Non-pigmented ciliary epithelial cell (primary cell): ENCODE results near the gene MGA.

ENCODE experiments used
- DNase-seq: peaks from one replicate; pipeline ENCODE4 v3.0.0-alpha.2; 2010; ENCODE audit warnings: low read depth

MGA gene

DNA sequence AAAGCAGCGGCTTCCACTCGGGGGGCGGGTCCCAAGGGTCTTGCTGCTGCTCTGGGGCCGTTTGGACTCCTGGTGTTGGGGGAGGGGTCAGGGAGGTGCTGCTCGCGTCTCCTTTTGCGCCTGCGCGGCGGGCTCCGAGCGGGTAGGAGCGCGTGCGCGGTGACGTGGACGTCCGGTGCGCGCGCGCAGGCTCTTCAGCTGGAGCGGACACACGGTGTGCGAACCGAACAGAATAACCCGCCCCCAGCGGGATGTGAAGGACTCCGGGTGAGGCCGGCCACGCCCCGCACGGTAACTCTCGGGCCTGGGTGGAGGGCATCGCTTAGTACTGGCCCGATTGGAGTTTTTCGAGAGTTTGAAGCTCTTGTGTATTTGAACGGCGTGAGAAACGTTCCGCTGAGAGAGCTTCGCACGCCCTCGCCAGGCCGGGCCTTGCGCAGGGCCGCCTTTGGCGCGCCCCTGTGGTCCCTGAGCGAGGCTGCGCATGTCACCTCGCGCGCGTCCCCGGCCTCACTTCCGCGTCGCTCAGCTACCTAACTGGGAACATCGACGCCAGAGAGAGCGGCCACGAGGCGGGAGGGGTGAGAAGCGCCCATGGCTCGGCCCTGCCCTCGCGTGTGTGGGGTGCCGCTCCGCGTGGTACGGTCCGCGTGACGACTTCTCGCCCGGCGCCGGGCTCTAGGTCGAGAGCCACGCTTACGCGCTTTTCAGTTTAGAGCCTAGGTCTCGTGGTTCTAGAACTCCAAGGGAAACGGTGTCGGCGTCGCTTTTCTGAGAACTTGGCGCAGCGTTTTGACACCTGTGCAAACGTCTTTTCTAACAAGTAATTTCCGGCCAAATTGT, at the start of gene MGA:
Gene MGA (plus strand): TSS at position 171 of the 843 bp plus-strand sequence.
- no peak for DNase-seq

DNA sequence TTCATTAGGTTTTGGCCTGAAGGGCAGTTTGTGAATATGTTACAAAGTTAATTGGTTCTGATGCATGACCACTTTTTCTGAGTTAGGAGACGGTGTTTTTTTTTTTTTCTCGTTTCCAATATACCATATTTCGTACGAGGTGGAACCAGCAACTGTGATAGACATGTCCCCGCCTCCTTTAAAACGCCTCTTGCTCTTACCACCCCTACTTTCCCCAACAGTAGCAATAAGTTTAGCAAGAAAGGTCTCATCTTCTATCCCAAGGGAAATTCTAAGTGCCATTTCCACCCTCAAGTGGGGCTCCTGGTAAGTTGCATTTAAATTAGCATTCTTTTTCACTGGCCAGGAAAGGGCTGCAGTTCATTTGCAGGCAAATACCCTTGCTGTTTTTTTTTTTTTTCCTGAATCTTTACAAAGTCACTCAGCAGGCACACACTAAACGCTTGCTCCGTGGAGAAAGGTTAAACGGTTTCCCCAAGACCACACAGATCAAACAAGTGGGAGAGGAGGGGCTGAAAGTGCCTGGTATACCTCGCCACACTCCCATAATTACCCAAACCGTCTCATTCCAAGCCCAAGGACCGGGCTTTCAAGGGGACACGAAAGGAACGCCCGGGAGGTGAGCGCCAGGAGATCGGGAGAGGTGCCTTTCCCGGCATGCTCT, 39.5 kb upstream of the MGA start:
- no peak for DNase-seq

DNA sequence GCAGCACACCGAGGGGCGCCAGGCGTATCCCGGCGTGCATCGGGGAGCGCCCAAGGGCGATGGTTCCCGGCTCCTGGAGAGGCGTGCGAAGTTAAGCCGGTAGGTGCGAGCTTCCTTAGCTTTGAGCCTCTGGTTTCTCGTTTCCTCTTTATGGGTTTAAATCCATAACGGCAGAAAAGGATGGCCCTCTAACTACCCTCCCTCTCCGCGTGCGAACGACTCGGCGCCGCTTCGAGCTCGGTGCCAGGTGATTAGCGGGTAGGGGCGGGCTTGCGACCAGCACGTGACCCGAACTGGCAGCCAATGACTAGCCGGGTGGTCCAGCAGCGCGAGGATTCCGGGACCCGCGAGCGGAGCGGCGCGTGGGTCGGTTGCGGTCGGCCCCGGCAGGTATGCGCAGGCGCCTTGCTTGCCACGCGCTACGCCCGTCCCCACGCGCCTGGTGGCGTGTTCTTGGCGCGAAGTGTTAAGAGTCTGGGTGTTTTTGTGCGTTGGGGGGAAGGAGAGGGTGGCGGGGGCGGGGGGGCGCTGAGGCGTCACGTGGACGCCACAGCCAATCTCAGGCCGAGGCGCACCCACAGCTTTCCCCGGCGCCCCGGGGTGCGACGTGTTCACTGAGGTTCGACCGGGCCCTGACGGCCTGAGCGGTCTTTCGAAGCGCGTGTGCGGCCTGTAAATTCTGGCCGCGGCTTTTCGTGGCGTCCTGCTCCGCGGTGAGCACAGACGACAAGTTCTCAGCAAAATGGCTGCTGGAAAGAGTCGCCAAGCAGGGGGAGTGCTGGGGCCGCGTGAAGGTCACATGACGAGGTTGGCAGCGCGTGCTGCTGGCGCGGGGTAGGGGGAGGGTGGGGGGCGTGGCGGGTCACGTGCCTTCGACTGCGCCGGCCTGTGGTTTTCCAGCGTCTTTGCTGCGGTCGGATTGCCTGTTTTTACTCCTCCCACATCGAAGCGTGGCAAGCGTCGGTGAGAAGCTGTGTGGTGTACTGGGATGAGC, 38.7 kb upstream of the MGA start:
- DNase-seq = peak; percentile 34

DNA sequence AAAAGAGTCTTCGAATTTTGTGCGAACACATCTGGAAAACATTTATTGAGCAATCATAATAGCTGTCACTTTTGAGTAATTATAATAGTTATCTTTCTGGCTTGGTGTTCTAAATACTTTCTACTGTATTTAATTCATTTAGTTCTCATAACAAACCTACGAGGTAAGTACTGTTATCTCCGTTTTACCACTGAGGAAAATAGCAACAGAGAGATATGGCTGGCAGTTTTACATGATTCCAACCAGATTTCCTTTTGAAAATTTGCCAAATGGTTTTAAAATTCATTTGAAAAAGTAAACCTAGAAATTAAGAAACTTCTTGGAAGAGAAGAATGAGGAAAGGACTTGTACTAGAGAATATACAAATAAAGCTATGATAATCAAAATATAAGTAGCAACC, 37.3 kb upstream of the MGA start:
- DNase-seq = no peak

DNA sequence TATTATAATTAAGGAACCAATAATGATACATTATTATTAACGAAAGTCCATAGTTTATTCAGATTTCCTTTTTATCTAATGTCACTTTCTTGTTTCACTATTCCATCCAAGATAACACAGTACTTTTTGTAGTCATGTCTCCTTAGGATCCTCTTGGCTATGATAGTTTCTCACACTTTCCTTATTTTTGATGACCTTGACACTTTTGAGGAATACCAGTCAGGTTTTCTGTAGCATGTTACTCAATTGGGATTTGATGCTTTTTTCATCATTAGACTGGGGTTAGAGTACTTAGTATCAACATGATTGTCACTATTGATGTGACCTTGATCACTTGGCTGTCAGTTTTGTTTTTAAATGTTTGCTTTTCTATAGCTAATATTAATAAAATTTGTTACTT, 33.0 kb upstream of the MGA start:
- DNase-seq = no peak

DNA sequence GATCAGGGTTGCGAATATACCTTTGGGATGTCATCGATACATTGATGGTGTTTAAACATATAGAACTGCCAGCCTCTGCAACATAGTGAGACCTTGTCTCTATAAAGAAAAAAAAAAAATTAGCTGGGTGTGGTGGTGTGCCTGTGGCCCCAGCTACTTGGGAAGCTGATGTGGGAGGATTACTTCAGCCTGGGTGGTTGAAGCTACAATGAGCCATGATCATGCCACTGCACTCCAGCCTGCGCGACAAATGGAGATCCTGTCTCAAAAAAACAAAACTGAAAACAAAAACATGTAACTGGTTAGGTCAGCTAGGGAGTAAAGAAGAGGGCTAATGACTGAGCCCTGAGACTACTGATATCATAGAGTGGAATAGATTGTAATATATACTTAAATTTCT, 30.7 kb upstream of the MGA start:
- no peak for DNase-seq

DNA sequence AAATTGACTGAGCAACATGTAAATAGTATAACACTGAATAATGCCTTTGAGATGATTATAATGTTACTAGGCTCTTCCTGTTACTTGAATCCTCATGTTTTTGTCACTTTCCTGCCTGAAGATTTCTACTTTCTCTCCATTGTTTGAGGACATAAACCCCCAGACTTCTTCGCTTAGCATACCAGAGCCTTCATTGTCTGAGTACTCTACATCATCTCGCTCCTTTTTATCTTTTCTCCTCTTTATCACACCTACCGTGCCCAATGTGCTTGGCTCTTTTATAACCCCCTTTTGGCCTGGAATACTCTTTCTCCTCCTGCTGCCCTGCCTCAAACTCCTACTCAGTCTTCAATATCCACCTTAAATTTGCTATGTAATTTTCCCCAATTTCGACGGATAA, 30.3 kb upstream of the MGA start:
- DNase-seq = no peak

DNA sequence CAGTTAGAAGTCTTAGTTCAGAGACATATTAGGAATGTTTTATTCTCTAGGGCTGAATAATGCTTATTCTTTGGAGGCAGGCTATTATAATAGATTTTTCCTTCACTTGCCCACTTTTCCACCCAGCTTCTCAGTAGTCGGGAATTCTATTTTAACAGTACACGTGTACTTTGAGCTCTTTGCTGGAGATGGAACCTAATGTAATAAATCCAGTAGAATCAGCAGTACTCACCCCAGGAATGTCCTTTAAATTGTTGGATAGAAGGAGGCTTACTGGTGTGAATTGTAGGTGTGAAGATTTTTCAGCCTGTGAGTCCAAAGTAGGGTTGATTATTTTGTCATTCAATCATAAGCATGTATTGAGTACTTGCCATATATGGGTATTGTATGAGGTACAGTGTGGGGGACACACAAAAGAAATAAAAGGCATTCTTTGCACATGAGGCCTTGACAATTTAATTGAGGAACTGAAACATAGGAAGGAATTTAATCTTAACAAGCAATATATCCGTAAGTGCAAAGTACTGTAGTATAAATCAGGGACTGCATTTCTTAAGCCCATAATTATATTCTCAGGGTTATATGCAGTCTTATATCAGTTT, 29.5 kb upstream of the MGA start:
- DNase-seq = no peak

DNA sequence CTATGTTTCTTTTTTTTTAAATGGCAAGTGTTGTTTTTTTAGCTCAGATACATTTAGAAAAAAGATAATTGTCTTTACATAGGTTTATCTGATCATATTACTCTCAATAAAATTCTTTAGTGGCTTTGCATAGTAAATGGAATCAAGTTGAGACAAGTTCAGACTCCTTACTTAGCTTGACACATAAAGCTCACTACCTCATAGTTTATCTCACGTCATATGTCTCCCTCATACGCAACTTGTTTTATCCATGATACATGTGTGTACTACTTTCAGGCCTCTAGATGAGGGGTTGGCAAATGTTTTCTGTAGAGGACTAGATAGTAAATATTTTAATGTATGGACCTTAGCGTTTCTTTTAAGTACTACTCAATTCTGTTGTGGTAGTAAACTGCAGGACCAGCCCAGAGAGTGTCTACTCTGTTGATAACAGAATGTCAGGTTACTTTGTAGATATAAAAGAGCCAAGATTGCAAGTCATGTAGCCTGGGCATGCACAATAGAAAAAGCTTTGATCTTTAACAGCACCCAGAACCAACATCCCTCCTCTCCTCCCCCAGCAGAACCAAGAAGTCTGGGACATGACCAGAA, 28.2 kb upstream of the MGA start:
- DNase-seq = no peak

DNA sequence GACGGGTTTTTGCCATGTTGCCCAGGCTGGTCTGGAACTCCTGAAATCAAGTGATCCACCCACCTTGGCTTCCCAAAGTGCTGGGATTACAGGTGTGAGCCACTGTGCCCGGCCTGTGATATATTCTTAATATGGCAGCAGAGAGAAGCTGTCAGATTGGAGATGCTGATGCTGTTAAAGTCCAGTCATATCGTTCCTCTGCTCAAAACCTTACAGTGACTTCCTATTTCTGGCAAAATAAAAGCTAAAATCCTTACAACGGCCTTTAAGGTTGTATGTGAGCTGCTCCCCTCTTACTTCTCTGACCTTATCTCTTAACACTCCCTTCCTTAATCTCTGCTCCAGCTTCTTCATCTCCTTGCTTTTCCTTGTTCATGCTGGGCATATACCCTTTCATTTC, 26.6 kb upstream of the MGA start:
- no peak for DNase-seq

DNA sequence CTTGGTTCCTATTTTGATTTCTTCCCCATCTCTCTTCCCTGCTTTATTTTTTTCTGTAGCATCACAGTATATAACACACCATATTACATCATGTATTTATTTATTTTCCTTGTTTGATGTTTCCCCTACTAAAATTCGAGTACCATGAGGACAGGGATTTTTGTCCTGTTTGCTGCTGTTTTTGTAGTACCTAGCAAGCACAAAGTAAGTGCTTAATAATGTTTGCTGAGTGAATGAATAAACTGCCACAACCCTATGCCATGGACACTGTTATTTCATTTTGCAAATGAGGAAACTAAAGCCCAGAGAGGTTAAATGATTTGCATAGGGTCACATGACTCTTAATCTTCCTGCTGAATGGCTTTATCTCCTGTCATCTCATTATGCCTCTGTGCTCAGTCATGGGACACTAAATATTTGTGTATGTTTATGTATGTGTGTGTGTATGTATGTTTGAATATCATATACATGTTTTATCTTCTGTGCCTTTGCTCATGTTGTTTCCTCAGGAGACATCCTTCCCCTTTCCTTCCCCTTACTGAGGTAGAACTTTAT, 26.1 kb upstream of the MGA start:
- DNase-seq = no peak

DNA sequence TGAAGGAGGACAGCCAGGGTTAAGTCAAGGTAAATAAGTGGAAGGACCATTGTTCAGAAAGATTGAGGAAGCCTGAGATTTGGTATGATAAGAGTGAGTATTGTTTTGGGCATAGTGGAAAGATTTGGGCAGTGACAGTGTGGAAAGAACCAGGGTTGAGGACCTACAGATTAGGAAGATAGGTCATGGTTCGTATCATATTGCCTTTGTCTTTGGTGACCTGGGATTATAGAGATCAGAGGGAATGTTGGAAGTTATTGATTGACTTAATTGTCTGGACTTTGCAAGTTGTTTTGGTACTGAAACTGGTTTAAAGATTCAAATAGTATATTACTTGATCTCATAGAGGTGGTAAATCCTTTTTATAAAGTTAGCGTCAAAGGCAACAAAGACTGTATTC, 23.1 kb upstream of the MGA start:
- no peak for DNase-seq

DNA sequence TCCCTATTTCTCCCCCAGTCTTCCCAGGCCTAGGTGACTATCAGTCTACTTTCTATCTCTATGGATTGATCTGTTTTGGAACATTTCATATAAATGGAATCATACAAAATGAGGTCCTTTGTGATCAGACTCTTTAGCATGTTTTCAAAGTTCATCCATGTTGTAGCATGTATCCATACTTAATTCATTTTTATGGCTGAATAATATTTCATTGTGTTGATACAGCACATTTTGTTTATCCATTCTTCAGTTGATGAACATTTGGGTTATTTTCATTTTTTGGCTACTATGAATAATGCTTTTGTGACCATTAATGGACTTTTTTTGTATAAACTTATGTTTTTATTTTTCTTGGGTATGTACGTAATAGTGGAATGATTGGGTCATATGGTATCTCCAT, 19.2 kb upstream of the MGA start:
- DNase-seq = no peak

DNA sequence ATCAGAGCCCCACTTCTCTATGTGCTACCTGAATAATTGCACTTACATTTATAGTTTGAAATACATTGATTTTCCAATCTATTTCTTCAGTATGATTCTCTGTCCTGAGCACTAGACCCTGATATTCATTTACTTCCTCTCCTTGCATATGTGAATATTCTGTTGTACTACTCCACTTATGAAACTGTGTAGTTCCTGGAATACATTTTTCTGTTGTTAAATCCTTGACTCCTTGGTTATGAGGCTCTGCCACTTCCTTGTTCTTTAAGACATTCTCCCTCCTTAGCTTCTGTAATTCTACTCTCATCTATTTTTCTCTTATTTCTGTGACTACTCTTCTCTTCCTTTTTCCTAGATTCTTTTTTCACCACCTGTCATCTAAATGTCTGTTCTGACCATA, 12.9 kb upstream of the MGA start:
- DNase-seq = no peak

DNA sequence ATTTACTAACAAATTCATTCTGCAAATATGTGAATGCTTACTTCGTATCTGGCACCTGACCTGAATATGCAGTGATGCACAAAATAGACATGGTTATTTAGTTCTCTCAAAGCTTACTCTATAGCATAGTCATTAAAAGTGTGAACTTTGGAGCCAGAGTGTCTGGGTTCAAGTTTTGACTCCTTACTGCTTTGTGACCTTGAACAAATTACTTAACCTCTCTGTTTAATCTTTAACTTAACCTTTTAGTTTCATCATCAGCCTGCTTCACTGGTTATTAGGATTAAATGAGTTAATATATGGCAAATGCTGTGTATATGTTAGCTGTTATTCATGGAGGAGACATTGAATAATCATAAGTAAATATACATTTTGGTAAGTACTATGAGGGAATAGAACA, 12.1 kb upstream of the MGA start:
- DNase-seq = no peak

DNA sequence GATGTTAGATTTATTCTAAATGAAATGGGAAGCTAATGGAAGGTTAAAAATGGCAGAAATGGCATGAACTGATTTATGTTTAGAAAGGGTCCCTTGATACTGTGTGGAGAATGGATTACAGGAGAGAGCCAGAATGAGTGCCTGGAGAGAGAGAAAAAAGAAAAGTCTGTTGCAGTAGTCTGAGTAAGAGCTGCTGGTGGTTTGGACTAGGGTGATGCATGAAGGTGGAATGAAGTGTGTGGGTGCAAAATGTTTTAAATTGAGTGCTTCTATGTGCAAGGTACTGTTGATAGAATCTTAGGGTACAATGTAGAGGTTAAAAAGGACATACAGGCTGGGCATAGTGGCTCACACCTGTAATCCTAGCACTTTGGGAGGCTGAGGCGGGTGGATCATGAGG, 11.4 kb upstream of the MGA start:
- no peak for DNase-seq

DNA sequence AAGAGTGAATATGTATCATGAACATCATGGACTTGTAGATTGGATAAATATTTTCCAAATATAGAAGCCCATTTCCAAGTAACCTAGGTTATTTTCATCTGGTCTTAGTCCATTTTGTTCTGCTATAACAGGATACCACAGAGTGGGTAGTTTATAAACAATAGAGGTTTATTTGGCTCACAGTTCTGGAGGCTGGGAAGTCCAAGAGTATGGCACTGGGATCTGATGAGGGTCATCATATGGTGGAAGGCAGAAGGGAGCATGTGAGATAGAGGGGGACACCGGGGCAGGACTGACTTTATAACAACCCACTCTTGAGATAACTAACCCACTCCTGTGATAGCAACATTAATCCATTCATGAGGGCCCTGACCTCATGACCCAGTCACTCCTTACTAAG, 9.4 kb upstream of the MGA start:
- DNase-seq = no peak

DNA sequence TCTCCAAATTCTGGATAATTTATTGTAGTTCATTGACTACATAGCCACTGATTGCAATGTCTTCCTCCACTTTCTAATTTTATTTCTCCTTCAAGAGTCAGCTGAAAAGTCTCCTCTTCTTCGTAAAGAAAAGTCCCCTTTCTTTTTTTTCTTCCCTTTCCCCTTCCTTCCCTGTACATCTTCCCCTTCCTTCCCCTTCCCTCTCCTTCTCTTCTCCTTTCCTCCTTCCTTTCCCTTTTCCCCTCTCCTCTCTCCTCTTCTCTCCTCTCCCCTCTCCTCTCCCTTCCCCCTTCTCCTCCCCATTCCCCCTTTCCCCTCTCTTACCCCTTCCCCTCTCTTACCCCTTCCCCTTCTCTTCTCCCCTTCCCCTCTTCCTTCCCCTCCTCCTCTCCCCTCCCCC, 8.8 kb upstream of the MGA start:
- no peak for DNase-seq

DNA sequence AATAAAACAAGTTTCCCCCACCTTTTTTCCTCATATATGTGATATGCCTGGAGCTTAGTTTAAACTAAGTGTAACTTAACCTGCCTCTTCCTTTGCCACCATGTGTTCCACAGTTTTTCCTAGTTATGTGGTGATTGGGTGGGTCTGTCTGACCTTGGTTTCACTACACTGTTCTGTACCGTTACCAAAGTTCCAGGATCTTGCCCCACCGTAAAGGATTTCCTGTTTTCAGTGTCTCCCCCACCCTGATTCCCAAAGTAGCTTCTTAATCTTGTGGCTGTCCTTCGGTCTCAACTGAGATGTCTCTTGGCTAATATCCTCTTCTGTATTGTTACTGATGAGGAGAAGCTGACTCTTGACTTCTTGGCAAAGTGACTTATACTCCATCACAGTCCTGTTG, 6.4 kb upstream of the MGA start:
- no peak for DNase-seq

DNA sequence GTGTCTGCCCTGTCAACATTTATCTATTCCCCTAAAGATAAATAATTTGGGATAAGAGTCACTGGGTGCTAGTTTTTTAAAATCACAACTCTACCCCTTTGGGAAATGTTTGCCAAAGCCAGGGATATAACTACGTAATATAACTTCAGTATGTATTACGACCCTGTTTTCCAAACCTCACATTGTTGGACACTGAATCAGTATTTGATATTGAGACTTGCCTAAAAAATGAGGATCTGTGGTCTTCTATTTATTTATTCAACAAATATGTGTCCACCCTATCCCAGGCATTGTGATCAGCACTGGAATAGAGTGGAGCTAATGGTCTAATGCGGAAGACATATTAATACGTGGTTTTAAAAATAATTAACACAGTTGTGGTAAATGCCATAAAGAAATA, 4.5 kb upstream of the MGA start:
- DNase-seq = no peak

DNA sequence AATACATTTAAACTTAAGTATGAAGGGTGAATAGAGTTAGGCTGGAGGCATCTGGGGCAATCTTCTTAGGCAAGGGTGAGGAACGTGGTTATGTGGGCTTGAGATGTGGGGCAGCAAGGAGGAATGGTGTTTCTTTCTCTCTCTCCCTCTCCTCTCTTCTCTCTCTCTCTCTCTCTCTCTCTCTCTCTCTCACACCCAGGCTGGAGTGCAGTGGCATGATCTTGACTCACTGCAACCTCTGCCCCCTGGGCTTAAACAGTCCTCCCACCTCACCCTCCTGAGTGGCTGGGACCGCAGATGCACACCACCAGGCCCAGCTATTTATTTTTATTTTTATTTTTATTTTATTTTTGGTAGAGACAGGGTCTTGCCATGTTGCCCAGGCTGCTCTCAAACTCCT, 4.0 kb upstream of the MGA start:
- DNase-seq = no peak

DNA sequence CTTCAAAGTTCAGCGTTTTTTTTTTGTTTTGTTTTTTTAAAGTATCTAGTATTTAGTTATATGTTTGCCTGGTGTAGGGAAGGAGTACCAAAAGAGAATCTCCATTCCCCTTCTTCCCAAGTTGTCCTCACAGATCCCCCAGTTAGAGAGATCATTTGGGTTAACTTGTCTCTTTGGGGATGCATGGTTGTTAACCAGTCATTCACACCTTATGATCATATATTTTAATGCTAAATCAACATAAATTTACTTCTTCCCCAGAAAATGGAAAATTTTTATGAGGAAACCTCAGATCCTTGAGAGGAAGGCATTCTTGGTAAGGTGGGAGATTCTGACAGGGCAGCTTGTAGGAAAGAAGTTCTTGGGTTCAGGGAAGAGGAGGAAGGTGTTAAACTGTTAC, 1.5 kb upstream of the MGA start:
- DNase-seq = no peak
